HEK293T (cell line): ENCODE measurements around the gene DOCK2.

Experiments used
- PKNOX1 ChIP-seq: fragments of 450-650 bp; IDR thresholded peaks from 2 replicates; pipeline ENCODE4 v1.6.1; 2016
- SUZ12 ChIP-seq: fragments of 450-650 bp; IDR thresholded peaks from 2 replicates; pipeline ENCODE4 v1.6.1; 2016; ENCODE audit warnings: mild to moderate bottlenecking

GRCh38 chr5:169944115-169944514 lies 307.0 kb downstream of the DOCK2 start:
- TF ChIP-seq SUZ12 (no peak), PKNOX1 (no peak)
